HG02943 (cell line): Measurements from ENCODE around the gene NIT2.
"Not testable (repeated sequence)": the region's sequence is repeated elsewhere in the genome, so short reads cannot be mapped to it uniquely, and the experiment has no call there.

ENCODE experiments used
- ATAC-seq: cut with Tn5 transposase; IDR thresholded peaks from one replicate; pipeline ENCODE4 v1.9.1; 2021; ENCODE audit warnings: mild to moderate bottlenecking, low read depth, moderate library complexity; ENCODE audit not compliant: unreplicated experiment

NIT2 gene

GRCh38 chr3:100335434-100335833 lies 877 bp downstream of the NIT2 start:
- no peak for ATAC-seq

GRCh38 chr3:100336229-100336628 lies 1.7 kb downstream of the NIT2 start:
- not testable (repeated sequence) for ATAC-seq

- ATAC-seq, result no peak
Measured at GRCh38 chr3:100338911-100339310, 4.4 kb downstream of the NIT2 start.

- ATAC-seq, result no peak
Measured at GRCh38 chr3:100339786-100340185, 5.2 kb downstream of the NIT2 start.

- ATAC-seq, result no peak
Measured at GRCh38 chr3:100340527-100340926, 6.0 kb downstream of the NIT2 start.

GRCh38 chr3:100348727-100349126 lies 14.2 kb downstream of the NIT2 start:
- no peak for ATAC-seq

GRCh38 chr3:100351770-100352169 lies 17.2 kb downstream of the NIT2 start:
- not testable (repeated sequence) for ATAC-seq

GRCh38 chr3:100352296-100353231 lies 18.0 kb downstream of the NIT2 start:
- ATAC-seq, result no peak

- ATAC-seq, result no peak
Measured at GRCh38 chr3:100354850-100355249, 20.3 kb downstream of the NIT2 start.

- ATAC-seq, result no peak
Measured at GRCh38 chr3:100358413-100358812, 23.9 kb downstream of the NIT2 start.

GRCh38 chr3:100359035-100359434 lies 24.5 kb downstream of the NIT2 start:
- ATAC-seq, result no peak

GRCh38 chr3:100360757-100361496 lies 26.4 kb downstream of the NIT2 start:
- ATAC-seq, result no peak

GRCh38 chr3:100361897-100362296 lies 27.3 kb downstream of the NIT2 start:
- ATAC-seq, result no peak

- ATAC-seq, result no peak
Measured at GRCh38 chr3:100364421-100364820, 29.9 kb downstream of the NIT2 start.

GRCh38 chr3:100366424-100366823 lies 31.9 kb downstream of the NIT2 start:
- ATAC-seq, result no peak

- no peak for ATAC-seq
Measured at GRCh38 chr3:100368441-100368840, 33.9 kb downstream of the NIT2 start.

GRCh38 chr3:100370756-100371155 lies 36.2 kb downstream of the NIT2 start:
- ATAC-seq, result no peak

GRCh38 chr3:100374521-100374920 lies 40.0 kb downstream of the NIT2 start:
- no peak for ATAC-seq

GRCh38 chr3:100376301-100376700 lies 41.7 kb downstream of the NIT2 start:
- ATAC-seq, result no peak

- no peak for ATAC-seq
Measured at GRCh38 chr3:100384733-100385525, 50.4 kb downstream of the NIT2 start.
